ENCODE data around the gene KIF18B.

DNA sequence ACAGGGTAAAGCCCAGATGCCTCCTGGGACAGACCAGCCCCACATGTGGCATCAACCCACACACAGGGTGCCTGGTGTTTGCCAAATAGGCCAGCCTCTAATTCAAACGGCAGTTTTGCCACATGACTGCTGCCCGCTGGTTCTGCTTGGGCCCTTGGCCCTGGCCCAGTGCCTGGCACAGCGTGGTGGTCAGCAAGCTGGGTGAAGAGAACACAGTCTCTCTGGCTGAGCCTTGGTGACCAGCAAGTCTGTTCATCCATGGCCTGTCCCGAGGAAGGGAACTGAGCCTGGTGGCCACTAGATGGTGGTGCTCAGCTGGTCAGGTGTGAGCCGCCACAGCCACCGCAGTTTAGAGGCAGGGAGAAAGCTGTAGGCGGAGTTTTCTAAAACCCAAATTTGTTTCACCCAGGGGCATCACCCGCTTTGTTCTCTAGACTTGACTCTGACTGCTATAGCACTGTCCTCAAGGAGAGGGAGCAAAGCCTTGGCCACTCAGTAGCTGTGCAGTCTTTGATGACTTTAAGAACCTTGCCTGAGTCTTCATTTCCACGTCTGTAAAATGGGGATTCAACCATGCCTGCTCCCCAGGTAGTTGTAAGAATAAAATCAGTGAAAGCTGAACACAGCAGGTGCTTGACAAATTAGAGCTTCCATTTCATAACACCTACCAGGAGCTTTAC is 27.5 kb downstream of the KIF18B start:
- TF ChIP-seq, protein P1, sequence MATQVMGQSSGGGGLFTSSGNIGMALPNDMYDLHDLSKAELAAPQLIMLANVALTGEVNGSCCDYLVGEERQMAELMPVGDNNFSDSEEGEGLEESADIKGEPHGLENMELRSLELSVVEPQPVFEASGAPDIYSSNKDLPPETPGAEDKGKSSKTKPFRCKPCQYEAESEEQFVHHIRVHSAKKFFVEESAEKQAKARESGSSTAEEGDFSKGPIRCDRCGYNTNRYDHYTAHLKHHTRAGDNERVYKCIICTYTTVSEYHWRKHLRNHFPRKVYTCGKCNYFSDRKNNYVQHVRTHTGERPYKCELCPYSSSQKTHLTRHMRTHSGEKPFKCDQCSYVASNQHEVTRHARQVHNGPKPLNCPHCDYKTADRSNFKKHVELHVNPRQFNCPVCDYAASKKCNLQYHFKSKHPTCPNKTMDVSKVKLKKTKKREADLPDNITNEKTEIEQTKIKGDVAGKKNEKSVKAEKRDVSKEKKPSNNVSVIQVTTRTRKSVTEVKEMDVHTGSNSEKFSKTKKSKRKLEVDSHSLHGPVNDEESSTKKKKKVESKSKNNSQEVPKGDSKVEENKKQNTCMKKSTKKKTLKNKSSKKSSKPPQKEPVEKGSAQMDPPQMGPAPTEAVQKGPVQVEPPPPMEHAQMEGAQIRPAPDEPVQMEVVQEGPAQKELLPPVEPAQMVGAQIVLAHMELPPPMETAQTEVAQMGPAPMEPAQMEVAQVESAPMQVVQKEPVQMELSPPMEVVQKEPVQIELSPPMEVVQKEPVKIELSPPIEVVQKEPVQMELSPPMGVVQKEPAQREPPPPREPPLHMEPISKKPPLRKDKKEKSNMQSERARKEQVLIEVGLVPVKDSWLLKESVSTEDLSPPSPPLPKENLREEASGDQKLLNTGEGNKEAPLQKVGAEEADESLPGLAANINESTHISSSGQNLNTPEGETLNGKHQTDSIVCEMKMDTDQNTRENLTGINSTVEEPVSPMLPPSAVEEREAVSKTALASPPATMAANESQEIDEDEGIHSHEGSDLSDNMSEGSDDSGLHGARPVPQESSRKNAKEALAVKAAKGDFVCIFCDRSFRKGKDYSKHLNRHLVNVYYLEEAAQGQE (IDR thresholded peaks at IDR 0.05; ENCODE audit: insufficient read depth in 1 of 2, low read depth in 2 of 2, low read length in 2 of 2): no peak
- TF ChIP-seq POLR2AphosphoS5 (IDR thresholded peaks at IDR 0.05; ENCODE audit: low read depth, low read length): no peak
- no peak for TF ChIP-seq SIN3A (IDR thresholded peaks at IDR 0.05; ENCODE audit: borderline replicate concordance, insufficient read depth, low read length)
- no peak for TF ChIP-seq TAF1 (IDR thresholded peaks at IDR 0.05; ENCODE audit: borderline replicate concordance, insufficient read depth, low read length)
- peak; percentile 59 for TF ChIP-seq FOXP2 (optimal IDR thresholded peaks at IDR 0.05; ENCODE audit: borderline replicate concordance, extremely low read depth, extremely low read length, insufficient read depth)

Data from PFSK-1 (cell line).